HUES6 (cell line): Measurements from ENCODE around the gene HMG20A.
"Not testable (repeated sequence)": the region's sequence is repeated elsewhere in the genome, so short reads cannot be mapped to it uniquely, and the experiment has no call there.

Experiments
- H3K27ac ChIP-seq: 2 replicates; pipeline ENCODE4 v1.7.0; 2013; ENCODE audit warnings: low read depth, mild to moderate bottlenecking, low read length, inconsistent platforms
- H3K27me3 ChIP-seq: 2 replicates; pipeline ENCODE4 v1.6.1; 2013; ENCODE audit warnings: low read length; ENCODE audit not compliant: control insufficient read depth, insufficient read depth
- H3K36me3 ChIP-seq: 2 replicates; pipeline ENCODE4 v1.6.1; 2013; ENCODE audit warnings: low read length; ENCODE audit not compliant: control insufficient read depth, insufficient read depth
- H3K4me1 ChIP-seq: 2 replicates; pipeline ENCODE4 v1.6.1; 2013; ENCODE audit warnings: low read length; ENCODE audit not compliant: control insufficient read depth, insufficient read depth
- H3K4me3 ChIP-seq: 2 replicates; pipeline ENCODE4 v1.5.1; 2013; ENCODE audit warnings: low read depth, low read length
- H3K9ac ChIP-seq: one replicate; pipeline ENCODE4 v1.6.1; 2013; ENCODE audit warnings: mild to moderate bottlenecking, low read length
- H3K9me3 ChIP-seq: 2 replicates; pipeline ENCODE4 v1.6.1; 2013; ENCODE audit warnings: low read depth, low read length; ENCODE audit not compliant: control insufficient read depth, insufficient read depth

Gene HMG20A

DNA sequence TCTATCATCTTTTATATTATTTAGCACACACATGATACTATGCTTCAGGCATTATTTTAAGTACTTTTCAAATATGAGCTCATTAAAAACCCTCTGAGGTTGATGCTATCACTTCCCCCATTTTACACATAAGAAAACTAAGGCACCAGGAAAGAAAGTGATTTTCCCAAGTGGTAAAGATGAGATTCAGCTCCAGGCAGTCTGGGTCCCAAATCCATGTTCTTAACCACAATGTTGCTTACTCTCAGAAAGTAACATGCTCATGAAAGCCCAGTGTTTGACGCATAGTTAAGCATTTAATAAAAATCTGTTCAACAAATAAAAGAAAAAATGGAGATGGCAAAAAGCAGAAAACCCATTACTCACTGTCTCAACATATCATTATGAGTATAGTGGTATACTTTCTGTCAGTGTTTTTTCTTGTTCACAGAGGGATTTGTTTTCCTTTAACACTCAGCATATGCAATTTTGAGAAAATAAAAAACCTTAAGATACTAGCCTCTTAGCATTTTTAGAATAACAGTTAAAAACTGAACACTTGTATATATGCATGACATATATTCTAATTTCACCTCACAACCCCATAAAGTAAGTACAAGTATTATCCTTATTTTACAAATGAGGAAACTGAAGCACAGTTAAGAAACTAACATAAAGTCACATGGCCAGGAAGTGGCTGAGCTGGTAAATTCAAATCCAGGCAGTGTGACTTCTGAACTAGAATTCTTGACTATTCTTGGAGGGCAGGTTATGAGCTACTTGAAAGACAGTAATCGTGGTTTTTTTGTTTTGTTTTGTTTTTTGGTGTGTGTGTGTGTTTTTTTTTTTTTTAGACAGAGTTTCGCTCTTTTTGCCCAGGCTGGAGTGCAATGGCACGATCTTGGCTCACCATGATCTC lies 11.2 kb upstream of the HMG20A start:
- Histone ChIP-seq H3K9ac (no peak overlapping the region), H3K9me3 (peaks cover 5% of the 10 kb centered on the region; the same call in 1 of the 2 replicates), H3K36me3 (no peaks in the 10 kb centered on the region), H3K27me3 (no peaks in the 10 kb centered on the region), H3K4me1 (peaks cover 11% of the 10 kb centered on the region), H3K4me3 (no peak overlapping the region), H3K27ac (no peak overlapping the region)

DNA sequence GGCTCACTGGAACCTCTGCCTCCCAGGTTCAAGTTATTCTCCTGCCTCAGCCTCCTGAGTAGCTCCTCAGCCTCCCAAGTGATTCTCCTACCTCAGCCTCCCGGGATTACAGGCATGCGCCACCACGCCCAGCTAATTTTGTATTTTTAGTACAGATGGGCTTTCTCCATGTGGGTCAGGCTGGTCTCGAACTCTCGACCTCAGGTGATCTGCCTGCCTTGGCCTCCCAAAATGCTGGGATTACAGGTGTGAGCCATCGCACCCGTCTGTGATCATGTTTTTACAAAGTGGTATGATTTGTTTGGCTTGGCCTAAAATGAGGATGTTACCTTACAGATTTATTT lies 10.6 kb upstream of the HMG20A start:
- not testable (repeated sequence) for H3K9ac ChIP-seq, H3K27ac ChIP-seq, H3K9me3 ChIP-seq, H3K36me3 ChIP-seq, H3K4me3 ChIP-seq, H3K27me3 ChIP-seq
- peaks cover 11% of the 10 kb centered on the region for H3K4me1 ChIP-seq

DNA sequence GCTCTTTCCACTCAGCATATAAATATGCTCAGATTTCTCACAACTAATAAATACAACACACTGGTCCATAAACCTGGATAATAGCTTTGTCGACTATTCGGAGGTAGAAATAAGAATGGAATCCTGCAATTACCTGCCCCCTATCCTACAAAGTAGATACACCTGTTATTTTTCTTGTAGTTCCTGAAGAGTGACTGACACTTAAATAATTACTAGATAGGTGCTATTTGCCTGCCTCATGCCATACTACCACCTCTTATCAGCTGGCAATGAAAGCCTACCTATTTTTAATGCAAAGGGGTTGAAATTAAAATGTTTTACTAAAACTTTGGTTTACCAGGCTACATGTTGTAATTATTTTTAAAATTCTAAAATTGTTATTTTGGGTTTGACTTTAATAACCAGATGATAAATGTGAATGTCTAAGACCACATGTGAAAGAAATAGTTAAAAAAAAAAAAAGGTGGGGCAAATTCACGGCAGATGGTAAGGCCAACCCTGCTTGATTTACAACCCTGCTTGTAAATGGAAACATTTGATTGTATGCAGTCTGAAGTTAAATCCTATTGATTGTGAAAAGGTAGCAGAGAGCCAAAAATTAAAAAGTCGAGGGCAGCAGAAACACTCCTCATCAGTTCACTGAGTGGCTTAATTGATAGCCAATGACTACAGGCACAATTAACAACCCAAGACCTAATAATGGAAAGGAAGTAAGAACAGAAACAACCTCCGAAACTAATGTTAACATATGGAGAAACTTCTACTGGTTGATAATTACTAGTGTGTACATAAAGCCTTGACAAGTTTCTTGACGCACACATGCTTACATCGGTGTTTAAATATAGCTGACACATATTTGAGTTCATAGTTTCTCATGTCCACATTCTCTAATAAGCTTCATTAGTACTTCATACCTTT lies 9.7 kb upstream of the HMG20A start:
- Histone ChIP-seq H3K27ac (no peak overlapping the region), H3K27me3 (no peaks in the 10 kb centered on the region), H3K4me1 (peaks cover 14% of the 10 kb centered on the region), H3K4me3 (no peak overlapping the region), H3K9me3 (peaks cover 5% of the 10 kb centered on the region; the same call in 1 of the 2 replicates), H3K36me3 (no peaks in the 10 kb centered on the region), H3K9ac (no peak overlapping the region)

DNA sequence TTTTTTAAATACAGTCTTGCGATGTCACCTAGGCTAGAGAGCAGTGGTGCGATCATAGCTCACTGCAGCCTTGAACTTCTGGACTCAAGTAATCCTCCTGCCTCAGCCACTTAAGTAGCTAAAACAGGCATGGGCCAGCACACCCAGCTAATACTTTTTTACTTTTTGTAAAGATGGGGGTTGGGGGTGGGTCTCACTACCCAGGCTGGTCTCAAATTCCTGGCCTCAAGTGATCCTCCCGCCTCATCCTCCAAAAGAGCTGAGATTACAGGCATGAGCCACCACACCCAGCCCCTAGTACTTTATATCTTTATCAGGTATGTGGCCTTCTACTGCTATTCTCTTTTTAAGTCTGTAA lies 9.1 kb upstream of the HMG20A start:
- no peak overlapping the region for H3K27ac ChIP-seq
- no peak overlapping the region for H3K4me3 ChIP-seq
- no peaks in the 10 kb centered on the region for H3K36me3 ChIP-seq
- peaks cover 21% of the 10 kb centered on the region for H3K4me1 ChIP-seq
- no peak overlapping the region for H3K9ac ChIP-seq
- H3K9me3 ChIP-seq, result peaks cover 5% of the 10 kb centered on the region; the same call in 1 of the 2 replicates
- 0 out of 2 replicates have a peak, but pooled peaks cover 3% of the 10 kb centered on the region for H3K27me3 ChIP-seq

DNA sequence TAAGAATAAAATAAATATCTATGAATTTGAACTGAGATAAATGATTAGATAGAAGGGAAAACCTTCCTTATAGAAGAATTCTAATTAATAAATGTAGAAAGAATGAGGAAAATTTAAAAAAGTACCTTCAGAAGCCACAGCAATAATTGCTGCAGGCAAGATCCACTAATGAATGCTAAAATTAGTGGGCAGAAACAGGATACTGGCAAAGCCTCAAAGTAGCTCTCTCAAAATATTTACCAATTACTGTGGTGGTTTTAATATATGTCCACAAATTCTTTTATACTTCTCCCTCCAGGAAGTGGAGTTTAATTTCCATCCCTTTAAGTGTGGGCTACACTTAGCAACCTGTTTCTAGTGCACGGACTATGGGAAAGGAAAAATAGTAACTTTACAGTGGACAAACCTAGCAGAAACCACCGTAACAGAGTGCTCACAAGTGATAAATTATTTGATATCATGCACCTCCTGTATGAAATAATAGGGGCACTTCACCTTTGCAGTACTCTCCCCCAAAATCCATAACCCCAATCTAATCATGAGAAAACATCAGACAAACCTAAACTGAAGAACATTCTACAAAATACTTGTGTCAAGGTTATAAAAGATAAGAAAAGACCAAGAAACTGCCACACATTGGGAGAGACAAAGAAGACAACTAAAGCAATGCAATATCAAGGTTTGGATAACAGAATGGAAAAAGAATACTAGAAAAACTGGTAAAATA lies 7.6 kb upstream of the HMG20A start:
- peaks cover 34% of the 10 kb centered on the region for H3K4me1 ChIP-seq
- H3K36me3 ChIP-seq, result no peaks in the 10 kb centered on the region
- no peaks in the 10 kb centered on the region for H3K9me3 ChIP-seq
- 0 out of 2 replicates have a peak, but pooled peaks cover 3% of the 10 kb centered on the region for H3K27me3 ChIP-seq
- H3K9ac ChIP-seq, result no peak overlapping the region
- no peak overlapping the region for H3K4me3 ChIP-seq
- no peak overlapping the region for H3K27ac ChIP-seq

DNA sequence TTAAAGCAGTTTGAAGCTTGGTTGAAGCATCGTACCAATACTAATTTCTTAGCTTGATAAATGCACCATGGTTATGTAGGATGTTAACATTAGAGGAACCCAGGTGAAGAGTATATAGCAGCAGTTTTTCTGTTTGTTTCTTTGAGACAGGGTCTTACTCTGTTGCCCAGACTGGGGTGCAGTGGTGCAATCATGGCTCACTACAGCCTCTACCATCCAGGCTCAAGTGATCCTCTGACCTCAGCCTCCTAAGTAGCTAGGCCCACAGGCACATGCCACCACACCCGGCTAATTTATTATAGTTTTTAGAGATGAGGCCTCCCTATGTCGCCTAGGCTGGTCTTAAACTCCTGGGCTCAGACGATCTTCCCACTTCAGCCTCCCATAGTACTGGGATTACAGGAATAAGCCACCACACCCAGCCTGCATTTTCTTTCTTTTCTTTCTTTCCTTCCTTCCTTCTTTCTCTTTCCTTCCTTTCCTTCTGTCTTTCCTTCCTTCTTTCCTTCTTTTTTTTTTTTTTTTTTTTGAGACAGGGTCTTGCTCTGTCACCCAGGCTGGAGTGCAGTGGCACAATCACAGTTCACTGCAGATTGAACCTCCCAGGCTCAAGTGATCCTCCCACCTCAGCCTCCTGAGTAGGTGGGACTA lies 6.9 kb upstream of the HMG20A start:
- no peaks in the 10 kb centered on the region for H3K36me3 ChIP-seq
- peaks cover 40% of the 10 kb centered on the region for H3K4me1 ChIP-seq
- H3K4me3 ChIP-seq, result no peak overlapping the region
- no peak overlapping the region for H3K27ac ChIP-seq
- H3K9ac ChIP-seq, result no peak overlapping the region
- no peaks in the 10 kb centered on the region for H3K9me3 ChIP-seq
- H3K27me3 ChIP-seq, result peaks cover 9% of the 10 kb centered on the region; the same call in 1 of the 2 replicates

DNA sequence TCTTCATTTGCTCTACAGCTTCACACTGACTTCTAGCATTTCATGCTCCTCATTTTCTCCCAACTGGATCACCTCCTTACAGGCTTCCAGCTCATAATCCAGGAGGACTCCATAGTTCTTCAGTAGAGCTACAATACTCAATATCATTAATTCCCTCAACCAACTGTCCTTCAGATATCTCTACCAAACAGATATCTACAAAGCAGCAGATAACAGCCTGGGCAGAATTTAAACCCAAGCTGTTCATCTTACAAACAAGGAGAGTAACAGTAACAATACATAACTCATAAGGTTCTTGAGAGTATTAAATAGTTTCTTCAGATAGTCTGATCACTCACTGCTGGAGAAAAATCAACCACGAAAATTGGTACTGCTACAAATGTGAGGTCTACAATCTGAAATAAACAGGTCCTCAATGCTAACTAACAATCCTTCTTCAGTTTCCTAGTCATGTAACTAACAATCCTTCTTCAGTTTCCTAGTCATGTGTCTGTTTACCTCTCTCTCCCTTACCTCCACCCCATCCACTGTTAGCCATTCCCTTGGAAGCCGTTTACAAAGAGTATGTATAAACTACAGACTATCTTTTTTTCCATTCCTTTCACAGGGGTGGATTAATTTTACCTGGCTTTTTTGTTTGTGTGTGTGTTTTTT lies 5.8 kb upstream of the HMG20A start:
- Histone ChIP-seq H3K9ac (no peak overlapping the region), H3K4me1 (peaks cover 33% of the 10 kb centered on the region), H3K27ac (no peak overlapping the region), H3K9me3 (no peaks in the 10 kb centered on the region), H3K36me3 (no peaks in the 10 kb centered on the region), H3K4me3 (no peak overlapping the region), H3K27me3 (peaks cover 13% of the 10 kb centered on the region; the same call in 1 of the 2 replicates)

DNA sequence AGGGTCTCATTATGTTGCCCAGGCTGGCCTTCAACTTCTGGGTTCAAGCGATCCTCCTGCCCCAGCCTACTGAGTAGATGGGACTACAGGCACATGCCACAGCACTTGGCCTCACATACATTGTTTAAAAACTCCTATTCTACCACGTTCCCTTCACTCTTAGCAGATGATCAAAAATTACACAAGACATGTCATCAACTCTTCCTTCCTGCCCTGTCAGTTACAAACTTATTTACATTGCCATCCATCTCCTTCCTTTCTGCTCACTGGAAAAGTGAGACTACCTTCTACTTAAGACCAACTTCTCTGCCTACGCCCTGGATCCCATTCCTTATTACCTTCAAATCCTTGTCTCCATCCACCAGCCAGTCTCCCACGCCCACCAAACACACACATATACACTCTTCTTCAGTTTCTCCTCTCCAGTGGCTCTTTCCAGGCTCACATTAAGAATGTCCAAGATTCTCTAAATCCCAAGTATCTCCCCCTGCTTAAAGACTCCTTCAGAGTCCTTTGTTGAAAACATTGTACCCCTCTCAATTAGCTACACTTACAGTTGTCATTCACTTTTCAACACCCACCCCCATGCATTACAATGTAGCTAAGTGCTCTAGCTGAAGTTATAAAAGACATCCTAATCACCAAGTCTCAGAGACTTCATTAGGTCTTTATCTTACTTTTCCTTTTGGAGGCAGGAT lies 5.1 kb upstream of the HMG20A start:
- H3K36me3 ChIP-seq, result no peaks in the 10 kb centered on the region
- H3K27ac ChIP-seq, result no peak overlapping the region
- H3K9ac ChIP-seq, result no peak overlapping the region
- peaks cover 13% of the 10 kb centered on the region; the same call in 1 of the 2 replicates for H3K27me3 ChIP-seq
- no peak overlapping the region for H3K4me3 ChIP-seq
- H3K4me1 ChIP-seq, result peaks cover 33% of the 10 kb centered on the region
- H3K9me3 ChIP-seq, result no peaks in the 10 kb centered on the region

DNA sequence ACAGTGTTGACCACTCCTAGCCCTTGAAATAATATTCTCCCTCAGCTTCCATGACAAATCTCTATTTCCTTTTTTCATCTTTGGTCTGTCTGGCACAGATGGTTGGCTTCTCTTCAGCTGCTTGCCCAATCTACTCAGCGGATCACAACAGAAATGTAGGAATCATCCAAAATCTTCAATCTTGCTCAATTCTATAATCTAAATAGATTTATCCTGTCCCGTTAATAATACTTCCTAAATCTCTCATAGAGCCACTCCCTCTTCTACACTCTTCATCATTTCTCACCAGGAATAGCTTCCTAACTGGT lies 4.6 kb upstream of the HMG20A start:
- Histone ChIP-seq H3K36me3 (no peaks in the 10 kb centered on the region), H3K4me3 (no peak overlapping the region), H3K27me3 (peaks cover 13% of the 10 kb centered on the region; the same call in 1 of the 2 replicates), H3K4me1 (peaks cover 33% of the 10 kb centered on the region), H3K9me3 (no peaks in the 10 kb centered on the region), H3K9ac (no peak overlapping the region), H3K27ac (no peak overlapping the region)
